GM11168 (cell line): ENCODE data around the gene DOCK11.

Experiments used
- in situ Hi-C: fragments of 300-500 bp; cut with MboI; formaldehyde crosslinking; loops from one replicate; pipeline ENCODE4 v1.12.0; 2022; ENCODE audit warnings: low sequenced_read_pairs; ENCODE audit not compliant: unreplicated experiment

Gene DOCK11

DNA sequence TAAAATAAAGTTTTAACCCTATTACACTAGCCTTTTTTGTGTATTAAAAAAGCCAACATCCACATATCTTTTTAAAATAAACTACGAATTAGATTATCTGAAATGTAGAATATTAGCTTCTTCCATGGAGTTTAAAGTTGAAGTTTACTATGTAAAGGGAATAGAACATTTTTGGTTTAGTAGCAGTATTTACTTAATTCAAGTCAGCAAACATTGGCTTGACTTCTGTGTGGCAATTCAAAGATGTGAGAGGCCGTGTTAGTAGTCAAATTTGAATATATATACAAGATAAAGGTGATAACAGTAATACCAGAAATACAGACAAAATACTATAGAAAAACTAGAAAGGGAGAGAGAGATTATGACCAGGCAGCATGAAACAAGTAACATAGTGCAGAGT, 116.7 kb downstream of the DOCK11 start:
- in situ Hi-C loops: no loop called here

- in situ Hi-C loops: no loop called here
Observed at GRCh38 chrX:118614150-118614549, 118.5 kb downstream of the DOCK11 start.

DNA sequence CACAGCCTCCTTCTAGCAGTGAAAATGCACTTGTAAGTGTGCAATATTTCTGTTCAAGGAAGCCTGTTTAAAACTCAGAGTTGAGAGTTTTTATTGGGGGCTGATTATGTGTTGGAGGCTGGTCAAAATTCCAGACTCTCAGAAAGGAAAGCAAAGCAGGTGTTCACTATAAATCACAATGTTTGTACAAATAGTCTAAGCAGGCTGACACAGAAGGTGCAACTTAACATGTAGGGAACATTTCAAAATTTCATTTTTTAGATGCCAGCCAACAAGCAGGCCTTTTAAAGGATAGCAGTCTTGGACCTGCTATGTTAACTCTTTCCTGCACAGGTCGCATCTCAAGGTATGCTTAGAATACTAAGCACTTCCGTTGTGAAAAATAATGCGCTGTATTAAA, 119.5 kb downstream of the DOCK11 start:
- in situ Hi-C loops: no loop called here

- in situ Hi-C loops: no loop called here
Observed at GRCh38 chrX:118621081-118621759, 125.6 kb downstream of the DOCK11 start.

DNA sequence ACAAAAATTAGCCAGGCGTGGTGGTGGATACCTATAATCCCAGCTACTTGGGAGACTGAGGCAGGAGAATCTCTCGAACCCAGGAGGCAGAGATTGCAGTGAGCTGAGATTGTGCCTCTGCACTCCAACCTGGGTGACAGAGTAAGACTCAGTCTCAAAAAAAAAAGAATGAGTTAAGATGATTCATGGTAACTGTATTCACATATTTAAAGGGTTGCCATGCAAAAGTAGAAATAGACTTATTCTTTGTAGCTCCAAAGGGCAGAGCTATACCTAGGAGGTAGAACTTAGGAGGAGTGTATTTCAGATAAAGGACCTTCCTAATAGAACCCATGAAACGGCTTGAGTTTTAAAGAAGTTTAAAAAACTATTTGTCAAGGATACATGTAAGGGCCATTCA, 127.4 kb downstream of the DOCK11 start:
- in situ Hi-C loops: no loop called here

DNA sequence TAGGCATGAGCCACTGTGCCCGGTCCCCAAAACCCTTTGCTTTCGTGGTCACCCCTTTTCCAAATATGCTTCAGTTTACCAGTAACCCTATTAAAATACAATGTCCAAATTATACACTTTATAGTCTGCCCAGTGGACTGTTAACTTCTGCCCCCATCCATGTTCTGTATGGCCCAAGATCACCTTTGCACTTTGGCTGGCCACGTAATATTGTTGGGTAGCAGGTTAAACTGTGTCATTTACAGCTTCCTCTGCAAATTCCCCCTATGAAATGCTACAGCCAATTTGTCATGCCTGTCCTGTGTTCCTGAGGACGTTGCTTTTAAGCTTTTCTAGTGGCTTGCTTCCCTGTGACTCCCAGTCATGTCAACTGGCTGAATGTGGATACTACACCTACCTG, 130.7 kb downstream of the DOCK11 start:
- in situ Hi-C loops: loop anchor here (25.0 kb wide), 1 partner anchor 186 kb away; the partner anchor contains the start of gene ZCCHC12

- in situ Hi-C loops: loop anchor here (25.0 kb wide), 1 partner anchor 185 kb away; the partner anchor contains the start of gene ZCCHC12
Observed at GRCh38 chrX:118627084-118627758, 131.6 kb downstream of the DOCK11 start.

DNA sequence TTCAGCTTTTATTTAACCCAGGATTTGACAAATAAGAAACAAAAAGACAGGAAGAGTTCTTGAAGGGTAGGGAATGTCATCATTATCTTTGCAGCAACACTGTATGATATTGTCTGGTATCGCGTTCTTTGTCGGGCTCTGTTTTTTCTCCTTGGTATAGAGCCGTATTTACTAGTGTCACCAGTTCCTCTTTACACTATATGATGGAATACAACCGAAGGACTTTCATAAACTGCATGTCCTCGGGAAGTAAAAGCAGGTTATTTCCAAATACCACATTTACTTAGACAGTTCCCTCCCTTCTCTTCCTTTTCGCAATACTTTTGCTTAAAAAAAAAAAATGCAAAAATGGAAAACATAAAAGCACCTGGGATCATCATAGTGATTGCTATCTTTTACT, 135.2 kb downstream of the DOCK11 start:
- in situ Hi-C loops: loop anchor here (25.0 kb wide), 1 partner anchor 181 kb away; the partner anchor contains the start of gene ZCCHC12

DNA sequence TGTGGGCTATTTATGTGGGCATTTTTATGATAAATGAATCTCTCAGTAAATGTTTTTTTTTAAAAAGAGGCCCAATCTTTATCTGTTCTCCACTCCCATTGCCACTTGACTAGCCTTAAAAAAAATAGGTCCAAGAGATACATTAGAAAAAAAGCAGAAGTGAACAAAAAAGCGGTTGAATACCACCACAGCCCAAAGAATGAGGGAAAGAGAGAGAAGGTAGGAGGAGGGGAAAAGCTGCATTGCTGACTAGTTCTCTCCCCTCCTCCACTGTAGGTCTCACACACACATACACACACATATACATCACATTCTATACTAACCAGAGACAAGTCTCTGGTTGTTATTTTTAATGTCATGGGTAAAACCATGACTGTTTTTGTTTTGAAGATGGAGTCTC, 136.0 kb downstream of the DOCK11 start:
- in situ Hi-C loops: loop anchor here (25.0 kb wide), 1 partner anchor 181 kb away; the partner anchor contains the start of gene ZCCHC12

- in situ Hi-C loops: loop anchor here (25.0 kb wide), 1 partner anchor 179 kb away; the partner anchor contains the start of gene ZCCHC12
Observed at GRCh38 chrX:118632862-118633261, 137.2 kb downstream of the DOCK11 start.

DNA sequence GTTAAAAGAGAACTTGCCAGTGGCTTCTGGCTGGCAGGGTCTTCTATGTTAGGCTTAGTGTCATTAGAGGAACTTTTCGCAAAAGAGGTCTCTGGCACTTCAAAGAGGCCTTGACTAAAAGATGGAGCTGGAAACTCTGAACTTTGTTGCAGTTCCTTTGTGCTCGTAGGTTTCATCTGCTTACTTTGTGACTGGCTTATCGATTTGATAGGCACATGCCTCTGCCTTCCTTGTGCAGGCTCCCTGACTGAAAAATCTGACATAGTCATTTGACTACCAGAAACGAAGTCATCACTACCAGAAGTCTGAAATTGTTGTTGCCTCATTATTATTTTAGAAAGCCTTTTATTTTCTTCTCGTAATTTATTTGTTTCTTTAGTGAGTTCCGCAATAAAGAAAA, 137.9 kb downstream of the DOCK11 start:
- in situ Hi-C loops: loop anchor here (25.0 kb wide), 1 partner anchor 179 kb away; the partner anchor contains the start of gene ZCCHC12

DNA sequence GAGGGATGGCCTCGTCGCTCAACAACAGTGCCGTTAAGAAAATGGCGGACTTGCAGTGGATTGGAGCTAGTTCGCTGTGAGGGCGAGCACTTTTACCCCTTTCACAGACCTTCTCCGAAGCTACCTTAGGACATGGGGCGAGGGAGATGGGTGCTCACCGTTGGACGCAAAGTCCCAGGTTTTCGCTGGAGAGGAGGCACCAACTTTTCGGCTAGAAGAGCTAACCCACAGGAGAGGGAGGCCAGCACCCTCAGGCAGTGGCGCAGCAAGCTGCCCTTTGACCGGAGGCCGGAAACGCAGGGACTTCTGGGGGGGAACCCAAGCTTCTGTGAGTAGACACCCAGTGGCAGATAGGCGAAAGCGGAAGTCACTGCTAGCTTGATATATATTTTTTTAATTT, 138.7 kb downstream of the DOCK11 start:
- in situ Hi-C loops: loop anchor here (25.0 kb wide), 1 partner anchor 178 kb away; the partner anchor contains the start of gene ZCCHC12

DNA sequence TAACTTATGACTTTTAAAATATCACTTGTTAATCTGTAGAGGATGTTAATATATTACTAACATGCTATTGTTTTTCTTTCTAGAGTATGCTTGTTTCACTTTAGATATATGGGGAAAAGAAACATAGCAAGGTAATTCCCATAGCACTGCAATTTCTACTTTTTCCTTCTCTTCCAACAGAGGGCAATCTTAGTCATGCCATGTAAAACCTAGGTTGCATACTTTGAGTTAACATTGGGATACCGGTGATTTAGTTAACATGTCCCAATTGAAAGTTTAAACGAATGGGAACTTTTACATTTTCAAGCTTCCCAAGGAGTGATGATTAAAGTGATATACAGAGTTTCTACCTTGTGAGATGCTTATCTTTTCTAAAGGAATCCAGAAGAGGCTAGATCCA, 142.4 kb downstream of the DOCK11 start:
- in situ Hi-C loops: loop anchor here (25.0 kb wide), 1 partner anchor 174 kb away; the partner anchor contains the start of gene ZCCHC12

DNA sequence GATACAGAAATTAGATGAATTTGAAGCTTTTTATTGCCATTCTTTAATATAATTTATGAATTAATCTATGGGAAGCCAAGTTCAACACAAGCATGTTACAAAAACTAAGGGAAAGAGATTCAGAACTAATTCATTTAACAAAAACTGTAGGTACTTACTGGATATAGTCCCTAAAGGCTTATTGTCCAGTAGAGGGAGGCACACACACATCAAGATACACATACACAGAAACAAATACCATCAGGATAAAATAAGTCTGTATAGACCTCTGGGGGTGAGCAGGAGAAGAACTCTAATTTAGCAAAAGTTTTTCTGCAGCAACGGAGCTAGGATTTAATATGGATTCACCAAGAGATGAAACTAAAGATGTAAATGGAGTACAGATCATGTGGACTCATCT, 148.8 kb downstream of the DOCK11 start:
- in situ Hi-C loops: loop anchor here (25.0 kb wide), 1 partner anchor 168 kb away; the partner anchor contains the start of gene ZCCHC12

DNA sequence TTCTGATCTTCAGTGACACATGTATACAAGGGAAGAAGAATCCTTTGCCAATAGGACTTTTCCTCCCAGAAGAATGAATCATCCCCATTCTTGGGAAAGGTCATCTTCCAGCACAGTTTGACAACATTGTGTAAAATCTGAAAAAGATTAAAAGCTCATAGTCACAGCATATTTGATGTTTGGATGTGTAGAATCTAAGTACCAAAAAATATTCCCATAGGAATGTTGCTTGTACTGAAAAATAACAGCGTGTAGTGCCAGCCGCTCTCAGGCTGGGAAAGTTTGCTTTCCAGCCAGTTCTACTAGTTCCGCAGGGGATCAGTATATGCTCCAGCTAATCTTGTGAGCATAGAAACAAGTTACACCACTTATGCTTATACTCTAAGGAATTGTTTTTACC, 157.1 kb downstream of the DOCK11 start:
- in situ Hi-C loops: no loop called here

DNA sequence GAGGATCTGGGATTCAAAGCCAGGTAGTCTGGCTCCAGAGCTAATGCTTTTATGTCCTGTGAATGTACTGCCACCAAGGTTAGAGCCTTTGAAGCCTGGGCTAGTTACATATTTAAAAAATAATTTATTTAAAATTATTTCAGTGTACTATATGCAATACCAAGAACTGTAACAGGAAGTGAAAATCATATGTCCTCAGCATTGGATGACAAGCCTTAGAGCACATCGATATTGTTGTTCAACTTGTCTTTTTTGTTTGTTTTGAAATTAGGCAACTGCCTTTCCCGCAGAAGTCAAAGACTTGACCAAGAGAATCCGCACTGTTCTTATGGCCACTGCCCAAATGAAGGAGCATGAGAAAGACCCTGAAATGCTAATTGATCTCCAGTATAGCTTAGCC, 158.7 kb downstream of the DOCK11 start:
- in situ Hi-C loops: no loop called here

GRCh38 chrX:118655561-118656246, 160.1 kb downstream of the DOCK11 start:
- in situ Hi-C loops: no loop called here

GRCh38 chrX:118657413-118657812, 161.8 kb downstream of the DOCK11 start:
- in situ Hi-C loops: no loop called here

DNA sequence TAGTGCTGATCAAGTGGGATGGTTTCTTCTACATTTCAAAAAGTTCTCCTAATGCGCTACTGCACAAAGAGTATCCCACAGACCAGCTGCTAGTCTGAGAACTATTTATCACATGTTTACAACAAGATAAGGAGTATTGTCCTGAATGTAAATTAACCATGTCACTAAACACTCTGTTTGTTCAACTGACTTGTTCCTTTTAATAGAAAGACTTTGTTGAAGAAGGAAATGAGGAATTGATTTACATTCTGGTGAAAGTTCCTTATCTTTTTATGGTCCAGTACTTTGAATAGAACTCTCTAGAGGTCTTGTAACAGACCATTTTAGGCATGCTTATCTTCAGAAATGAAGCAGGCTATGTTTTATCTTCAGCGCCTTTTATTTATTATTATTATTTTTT, 164.5 kb downstream of the DOCK11 start:
- in situ Hi-C loops: no loop called here

DNA sequence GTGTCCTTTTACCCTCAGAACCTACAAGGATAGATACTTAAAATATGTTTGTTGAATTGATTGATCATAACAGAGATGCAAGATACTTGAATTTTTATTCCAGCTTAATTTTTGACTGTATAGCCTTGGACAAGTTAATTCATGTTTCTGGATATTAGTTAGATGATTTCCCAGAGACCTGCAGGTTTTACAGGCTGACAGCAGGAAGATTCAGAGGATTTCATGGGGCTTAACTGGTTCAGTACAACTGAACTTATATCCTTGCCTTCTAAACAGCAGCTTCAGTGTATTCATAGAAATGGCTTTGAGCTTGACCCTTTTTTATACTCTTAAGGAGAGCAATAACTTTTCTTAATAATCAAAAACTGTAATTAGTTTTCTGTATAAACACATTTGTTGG, 169.6 kb downstream of the DOCK11 start:
- in situ Hi-C loops: no loop called here

GRCh38 chrX:118666521-118666920, 170.9 kb downstream of the DOCK11 start:
- in situ Hi-C loops: no loop called here
